Activated naive CD4-positive, alpha-beta T cell treated with anti-CD3 and anti-CD28 coated beads, Interleukin-2, amount 50 U/mL, for 16 hours (primary cell): ENCODE results near the gene PRKACG.
A peak's percentile ranks its signal among the peaks of the same experiment; 100 is the strongest.
"Not testable (repeated sequence)": the region's sequence is repeated elsewhere in the genome, so short reads cannot be mapped to it uniquely, and the experiment has no call there.

ENCODE experiments used
- DNase-seq: peaks from one replicate; pipeline ENCODE4 v3.0.0-alpha.2; 2020

The PRKACG gene

DNA sequence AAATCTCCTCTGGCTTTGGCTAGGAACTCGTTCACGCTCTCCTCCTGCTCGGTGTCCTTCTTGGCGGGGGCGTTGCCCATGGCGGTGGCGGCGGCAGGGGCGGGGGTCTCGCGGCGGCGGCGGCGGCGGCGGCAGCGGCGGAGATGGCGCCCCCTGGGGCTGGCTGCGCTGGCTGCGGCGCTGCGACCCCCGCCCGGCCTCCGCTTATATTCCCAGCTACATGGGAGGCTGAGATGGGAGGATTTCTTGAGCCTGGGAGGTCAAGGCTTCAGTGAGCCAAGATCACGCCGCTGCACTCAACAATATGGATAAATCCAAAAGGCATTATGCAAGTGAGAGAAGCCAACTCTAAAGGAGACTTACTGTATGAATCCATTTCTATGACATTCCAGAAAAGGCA lies at the start of gene PRKACG:
PRKACG (minus strand) TSS at position 101 of the 400 bp plus-strand sequence; CDS start at position 80, 21 bp downstream.
- no peak for DNase-seq

DNA sequence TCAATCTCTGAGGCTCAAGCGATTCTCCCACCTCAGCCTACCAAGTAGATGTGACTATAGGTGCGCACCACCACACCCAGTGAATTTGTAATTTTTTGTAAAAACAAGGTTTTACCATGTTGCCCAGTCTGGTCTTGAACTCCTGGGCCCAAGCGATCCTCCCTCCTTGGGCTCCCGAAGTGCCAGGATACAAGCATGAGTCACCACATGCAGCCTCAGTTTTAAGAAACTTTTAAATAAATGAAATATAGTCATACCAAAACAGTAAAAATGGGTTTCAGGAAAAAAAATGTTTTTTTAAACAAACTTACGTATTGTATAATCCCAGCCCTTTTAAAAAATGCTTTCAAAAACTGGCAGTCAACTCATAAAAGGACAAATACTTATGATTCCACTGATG lies 48.3 kb upstream of the PRKACG start:
- DNase-seq, result no peak

DNA sequence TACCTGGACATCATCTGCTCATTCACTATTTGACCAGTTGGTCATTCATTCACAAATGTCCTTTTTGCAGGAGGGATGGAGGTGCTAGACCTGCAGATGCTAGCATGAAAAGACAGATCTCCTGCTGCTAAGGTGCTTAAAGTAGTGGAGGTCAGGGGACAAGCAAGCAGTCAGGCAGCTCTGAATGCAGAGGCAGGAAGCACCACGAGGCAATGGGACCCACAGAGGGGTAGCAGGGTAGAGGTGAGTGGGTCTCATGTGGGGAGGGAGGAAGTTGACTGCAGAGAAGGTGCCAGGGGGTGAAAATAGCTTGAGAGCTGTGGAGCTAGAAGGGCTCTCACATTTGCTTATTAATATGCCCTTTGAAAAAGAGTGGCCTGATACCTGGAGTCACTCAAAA lies 46.9 kb upstream of the PRKACG start:
- no peak for DNase-seq

DNA sequence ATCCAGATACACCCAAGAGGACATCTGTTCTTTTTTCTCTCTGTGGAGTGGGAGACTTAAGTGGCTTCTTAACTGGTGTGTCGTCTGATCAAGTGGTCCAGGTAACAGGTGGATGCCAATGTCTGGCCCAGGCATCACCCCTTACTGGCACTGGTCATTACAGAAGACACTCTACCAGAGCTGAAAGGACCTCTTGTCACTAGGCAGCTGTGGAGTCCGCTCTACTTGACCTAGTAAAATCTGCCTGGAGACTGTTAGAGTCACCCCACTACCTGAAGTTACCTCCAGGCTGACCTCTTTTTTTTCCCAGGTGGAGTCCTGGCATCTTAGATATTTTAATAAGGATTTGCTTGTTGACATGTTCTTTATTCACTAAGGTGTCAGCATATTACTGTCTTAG lies 44.2 kb upstream of the PRKACG start:
- DNase-seq, result no peak

DNA sequence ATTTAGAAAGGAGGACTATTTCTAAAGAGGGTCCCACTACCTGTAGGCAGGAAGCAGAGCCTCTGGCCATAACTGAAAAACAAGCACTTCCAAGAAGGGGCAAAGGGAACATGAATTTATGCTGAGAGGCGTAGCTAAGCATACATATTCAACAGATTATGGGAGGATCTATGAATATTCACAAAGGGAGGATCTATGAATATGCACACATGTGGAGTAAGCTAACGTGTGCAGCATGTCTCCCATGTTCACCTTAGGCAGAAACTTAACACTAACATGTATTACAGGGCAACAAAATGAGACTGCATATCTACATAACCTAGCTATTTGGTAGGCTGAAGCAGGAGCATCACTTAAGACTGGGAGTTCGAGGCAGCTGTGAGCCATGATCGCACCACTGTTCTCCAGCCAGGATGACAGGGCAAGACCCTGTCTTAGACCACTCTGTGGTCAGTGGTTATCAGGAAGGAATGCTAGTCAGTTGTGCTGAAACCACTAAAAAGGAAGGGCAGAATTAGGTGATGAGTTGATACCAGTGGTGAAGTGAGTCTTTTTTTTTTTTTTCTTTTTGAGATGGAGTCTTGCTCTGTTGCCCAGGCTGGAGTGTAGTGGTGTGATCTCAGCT lies 42.4 kb upstream of the PRKACG start:
- DNase-seq, result no peak

DNA sequence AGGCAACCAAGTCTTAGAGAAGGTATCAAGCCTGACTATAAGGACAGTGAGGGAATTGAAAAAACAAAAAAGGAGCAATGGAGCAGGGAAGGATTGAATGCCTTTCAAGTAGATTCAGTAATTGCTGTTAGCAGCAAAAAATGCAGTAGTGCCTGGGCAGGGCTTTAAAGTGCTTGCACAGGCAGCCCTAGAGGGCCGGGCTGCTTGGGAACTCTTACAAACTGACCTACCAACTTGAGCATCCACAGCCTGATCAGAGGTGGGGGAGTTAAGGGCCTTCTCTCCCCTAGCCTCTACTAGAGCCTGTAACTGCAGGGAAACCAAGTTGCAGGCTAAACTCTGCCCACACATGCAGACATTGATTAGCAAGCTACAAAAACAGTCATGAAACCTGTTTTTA lies 41.1 kb upstream of the PRKACG start:
- DNase-seq, result no peak

DNA sequence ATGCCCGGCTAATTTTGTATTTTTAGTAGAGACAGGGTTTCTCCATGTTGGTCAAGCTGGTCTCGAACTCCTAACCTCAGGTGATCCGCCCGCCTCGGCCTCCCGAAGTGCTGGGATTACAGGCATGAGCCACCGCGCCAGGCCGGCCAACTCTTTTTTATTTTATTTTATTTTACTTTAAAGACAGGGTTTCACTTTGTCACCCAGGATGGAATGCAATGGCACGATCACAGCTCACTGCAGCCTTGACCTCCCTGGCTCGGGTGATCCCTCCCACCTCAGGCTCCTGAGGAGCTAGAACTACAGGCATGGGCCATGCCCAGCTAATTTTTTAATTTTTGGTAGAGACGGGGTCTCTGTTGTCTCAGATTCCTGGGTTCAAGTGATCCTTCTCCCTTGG lies 37.0 kb upstream of the PRKACG start:
- not testable (repeated sequence) for DNase-seq

DNA sequence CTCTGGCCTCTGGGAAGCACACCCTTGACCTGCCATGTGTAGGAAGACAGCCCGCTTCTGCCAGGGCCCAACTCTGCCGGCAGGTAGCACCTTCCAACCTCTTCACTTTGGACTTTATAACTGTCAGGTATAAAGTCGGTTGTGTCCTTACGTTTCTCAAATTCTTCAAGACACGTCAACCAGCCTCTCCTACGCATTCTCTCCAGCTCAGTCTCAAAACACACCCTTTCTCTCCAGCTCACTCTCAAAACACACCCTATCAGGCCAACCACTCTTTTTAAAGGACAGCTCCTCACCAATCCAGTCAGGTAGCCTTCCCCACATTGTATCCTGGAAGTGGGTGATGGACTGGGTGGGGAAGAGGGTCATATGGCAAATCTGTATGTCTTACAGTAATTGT lies 35.2 kb upstream of the PRKACG start:
- DNase-seq, result no peak

DNA sequence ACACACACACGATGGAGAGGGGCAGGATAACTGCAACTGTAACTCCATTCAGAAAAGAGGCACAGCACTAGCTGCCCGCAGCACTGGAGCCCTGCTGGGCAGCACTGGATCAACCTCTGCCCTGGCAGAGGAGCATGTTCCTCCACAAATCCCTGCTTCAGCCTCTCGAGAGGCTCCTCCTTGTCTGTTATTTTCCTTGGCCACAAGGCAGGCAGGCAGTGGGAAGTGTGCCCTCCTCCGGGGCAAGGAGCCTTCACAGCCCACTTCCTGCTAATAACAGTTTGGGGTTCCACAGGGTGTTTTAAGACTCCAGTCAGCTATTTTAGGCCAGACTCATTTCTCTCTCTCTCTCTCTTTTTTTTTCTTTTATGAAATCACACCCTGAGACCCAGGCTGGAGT lies 33.5 kb upstream of the PRKACG start:
- DNase-seq, result no peak

DNA sequence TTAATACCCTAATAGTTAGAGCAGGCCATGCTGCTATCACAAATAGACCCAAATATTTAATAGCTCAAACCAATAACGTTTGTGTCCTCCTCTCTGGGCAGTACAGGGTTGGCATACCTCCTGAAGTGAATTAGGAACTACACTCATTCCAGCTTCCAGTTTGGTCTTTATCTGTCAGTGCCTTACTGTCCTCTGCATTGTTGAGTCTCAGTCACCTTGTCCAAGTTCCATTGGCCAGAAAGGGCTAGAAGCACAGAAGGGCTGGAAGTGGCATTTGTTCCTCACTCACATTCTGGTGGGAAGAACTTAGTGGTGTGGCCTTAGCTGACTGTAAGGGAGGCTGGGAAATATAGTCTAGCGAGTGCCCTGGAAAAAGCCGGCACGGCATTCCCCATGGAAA lies 32.8 kb upstream of the PRKACG start:
- DNase-seq, result no peak

DNA sequence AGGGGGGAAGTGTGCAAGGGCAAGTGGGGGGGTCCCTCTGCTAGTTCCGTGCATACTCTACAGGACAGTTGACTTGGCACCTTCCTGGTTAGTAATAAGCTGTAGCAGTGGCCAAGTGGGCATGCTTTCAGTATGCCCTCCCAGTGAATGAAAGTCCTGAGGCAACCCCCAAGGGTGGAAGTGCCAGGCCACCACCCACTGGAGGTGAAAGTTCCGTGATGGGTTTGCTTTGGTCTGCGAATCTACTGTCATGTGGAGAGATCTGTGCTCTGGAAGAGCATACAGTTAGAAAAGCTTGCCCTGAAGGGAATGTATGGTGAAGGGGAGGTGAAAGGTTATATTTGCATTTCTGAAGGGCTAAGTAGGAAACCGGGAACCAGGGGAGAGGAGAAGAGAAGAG lies 31.9 kb upstream of the PRKACG start:
- no peak for DNase-seq

DNA sequence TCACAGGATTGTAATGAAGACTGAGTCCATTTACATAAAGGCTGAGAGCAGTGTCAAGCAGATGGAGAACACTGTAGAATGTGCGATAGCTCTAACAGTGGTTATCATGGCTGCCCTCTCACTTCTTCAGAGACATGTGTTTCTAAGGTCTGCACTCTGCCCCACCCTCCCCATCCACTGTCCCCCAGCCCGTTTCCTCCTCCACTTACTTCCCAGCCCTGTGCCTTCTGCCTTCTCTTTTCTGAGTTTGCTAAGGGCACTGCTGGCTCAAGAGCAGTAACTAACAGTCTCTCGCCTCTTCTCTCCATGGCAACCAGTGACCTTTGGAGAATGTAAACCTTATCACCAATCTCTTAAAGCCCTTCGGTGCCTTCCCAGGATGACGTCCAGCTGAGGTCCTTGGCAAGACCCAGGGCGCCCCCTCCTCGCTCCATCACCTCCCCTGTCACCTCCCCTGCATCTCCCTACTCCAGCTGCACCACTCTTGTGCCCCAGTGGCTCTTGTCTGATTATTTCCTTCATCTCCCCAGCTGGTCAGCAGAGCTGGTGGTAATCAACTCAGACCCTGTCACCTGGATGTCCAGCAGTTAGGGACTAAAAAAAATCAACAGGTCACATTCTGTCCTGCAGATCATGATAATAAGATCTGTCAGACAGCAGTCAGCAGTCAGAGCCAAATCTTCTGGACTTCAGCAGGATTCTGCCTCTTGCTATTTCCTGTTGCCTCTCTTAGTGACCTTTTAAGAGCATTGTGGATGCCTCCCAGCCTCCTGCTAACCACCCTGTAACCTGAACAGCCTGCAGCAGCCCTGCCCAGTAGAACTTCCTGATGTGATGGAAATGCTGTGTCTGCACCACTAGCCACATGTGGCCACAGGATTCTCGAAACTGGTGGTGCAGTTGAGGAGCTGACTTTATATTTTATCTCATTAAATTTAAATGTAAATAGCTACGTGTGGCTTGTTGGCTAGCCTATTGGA lies 30.6 kb upstream of the PRKACG start:
- DNase-seq, result no peak

DNA sequence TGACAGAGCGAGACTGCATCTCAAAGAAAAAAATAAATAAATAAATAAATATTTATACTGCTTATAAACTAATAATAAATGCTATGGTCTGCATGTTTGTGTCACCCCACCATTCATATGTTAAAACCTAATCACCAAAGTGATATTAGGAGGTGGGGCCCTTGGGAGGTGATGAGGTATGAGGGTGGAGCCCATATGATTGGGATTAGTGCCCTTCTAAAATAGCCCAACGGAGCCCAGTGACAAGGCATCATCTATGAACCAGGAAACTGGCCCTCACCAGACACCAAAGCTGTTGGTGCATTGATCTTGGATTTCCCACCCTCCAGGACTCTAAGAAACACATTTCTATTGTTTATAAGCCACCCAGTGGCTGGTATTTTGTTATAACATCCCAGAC lies 26.7 kb upstream of the PRKACG start:
- no peak for DNase-seq

DNA sequence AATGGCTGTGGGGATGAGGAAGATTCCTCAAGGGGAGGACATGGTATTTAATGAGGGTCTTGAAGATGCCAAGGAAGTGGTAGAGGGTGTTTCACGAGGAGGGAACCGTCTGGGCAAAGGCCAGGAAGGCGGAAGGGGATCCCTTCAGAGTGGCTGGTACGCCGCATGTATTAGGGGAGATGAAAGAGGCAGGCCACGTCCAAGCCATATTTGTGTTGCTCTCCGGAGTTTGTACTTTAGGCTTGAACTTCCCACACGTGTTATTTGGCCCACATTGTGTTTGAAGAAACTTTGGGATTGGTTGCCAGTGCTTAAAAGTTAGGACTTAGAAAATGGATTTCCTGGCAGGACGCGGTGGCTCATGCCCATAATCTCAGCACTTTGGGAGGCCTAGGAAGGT lies 22.9 kb upstream of the PRKACG start:
- no peak for DNase-seq

DNA sequence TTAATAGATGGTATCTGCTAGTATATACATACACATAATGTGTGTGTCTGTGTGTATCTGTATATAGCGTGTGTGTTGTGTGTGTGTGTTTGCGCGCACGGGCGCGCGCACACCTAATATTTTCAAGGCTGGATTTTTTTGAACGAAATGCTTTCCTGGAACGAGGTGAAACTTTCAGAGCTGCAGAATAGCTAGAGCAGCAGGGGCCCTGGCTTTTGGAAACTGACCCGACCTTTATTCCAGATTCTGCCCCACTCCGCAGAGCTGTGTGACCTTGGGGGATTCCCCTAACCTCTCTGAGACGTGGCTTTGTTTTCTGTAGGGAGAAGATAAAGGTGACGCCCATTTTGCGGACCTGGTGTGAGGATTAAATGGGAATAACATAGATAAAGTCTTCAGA lies 22.4 kb upstream of the PRKACG start:
- peak; percentile 15 for DNase-seq

DNA sequence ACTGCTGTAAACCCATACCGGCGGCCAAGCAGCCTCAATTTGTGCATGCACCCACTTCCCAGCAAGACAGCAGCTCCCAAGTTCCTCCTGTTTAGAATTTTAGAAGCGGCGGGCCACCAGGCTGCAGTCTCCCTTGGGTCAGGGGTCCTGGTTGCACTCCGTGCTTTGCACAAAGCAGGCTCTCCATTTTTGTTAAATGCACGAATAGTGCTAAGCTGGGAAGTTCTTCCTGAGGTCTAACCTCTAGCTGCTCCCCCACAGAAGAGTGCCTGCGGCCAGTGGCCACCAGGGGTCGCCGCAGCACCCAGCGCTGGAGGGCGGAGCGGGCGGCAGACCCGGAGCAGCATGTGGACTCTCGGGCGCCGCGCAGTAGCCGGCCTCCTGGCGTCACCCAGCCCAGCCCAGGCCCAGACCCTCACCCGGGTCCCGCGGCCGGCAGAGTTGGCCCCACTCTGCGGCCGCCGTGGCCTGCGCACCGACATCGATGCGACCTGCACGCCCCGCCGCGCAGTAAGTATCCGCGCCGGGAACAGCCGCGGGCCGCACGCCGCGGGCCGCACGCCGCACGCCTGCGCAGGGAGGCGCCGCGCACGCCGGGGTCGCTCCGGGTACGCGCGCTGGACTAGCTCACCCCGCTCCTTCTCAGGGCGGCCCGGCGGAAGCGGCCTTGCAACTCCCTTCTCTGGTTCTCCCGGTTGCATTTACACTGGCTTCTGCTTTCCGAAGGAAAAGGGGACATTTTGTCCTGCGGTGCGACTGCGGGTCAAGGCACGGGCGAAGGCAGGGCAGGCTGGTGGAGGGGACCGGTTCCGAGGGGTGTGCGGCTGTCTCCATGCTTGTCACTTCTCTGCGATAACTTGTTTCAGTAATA lies 21.8 kb upstream of the PRKACG start, which contains the start of gene FXN:
FXN (plus strand) TSS at position 315 of the 871 bp plus-strand sequence; CDS start at position 346, 31 bp downstream.
- DNase-seq, result peak; percentile 86

DNA sequence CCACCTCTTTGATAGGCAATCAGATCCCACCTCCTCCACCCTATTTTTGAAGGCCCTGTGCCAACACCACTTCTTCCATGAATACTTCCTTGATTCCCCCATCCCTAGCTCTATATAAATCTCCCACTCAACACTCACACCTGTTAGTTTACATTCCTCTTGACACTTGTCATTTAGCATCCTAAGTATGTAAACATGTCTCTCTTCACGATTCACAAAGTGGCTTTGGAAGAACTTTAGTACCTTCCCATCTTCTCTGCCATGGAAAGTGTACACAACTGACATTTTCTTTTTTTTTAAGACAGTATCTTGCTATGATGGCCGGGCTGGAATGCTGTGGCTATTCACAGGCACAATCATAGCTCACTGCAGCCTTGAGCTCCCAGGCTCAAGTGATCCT lies 20.2 kb upstream of the PRKACG start:
- no peak for DNase-seq

DNA sequence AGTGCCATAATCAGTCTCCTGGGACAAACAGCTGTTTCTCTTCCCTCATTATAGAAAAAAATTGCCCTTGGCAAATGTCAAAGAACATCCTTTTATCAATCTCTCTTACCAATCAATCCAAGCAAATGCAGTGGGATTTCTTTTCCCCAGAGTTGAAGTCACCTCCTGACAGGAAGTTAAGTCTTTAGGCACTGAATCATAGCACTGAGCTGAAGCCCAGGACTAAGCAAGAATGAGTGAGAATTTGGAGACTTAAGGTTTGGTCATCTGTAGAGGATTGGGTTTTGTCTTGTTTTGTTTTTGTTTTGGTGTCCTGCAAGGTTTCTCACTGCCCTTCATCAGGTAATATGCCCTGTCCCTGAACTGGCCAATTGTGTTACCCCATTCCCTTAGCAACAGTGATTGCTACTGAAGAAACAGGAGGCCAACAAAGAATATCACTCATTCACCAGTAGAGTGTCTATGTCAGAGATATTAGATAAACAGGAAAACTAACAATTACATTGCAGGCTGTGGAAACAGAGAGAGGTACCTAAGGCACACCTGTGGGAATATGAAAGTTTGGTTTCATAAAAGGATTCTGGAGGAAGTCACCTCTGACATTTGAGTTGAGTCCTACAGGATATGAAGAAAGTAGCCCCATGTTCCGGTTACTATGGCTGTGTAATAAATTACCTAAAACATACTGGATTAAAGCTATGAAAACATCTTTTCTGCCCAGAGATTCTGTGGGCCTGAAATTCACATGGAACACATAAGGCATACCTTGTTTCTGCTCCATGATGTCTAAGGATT lies 17.1 kb upstream of the PRKACG start:
- DNase-seq, result no peak

DNA sequence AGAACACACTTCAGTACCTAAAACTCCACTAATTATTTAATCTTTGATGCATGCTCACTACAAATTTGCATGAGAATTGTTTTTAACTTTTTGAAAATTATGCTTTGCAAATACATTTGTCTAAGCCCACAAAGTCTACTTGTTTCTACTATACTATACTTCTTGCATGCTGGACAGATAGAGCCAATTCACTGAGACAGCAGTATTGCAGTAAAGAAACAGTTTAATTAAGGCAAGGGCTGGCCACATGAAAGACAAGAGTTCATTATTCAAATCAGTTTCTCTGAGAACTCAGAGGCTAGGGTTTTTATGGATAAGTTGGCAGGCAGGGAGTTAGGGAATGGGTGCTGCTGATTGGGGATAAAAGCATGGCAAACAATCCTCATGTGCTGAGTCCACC lies 15.6 kb upstream of the PRKACG start:
- no peak for DNase-seq

DNA sequence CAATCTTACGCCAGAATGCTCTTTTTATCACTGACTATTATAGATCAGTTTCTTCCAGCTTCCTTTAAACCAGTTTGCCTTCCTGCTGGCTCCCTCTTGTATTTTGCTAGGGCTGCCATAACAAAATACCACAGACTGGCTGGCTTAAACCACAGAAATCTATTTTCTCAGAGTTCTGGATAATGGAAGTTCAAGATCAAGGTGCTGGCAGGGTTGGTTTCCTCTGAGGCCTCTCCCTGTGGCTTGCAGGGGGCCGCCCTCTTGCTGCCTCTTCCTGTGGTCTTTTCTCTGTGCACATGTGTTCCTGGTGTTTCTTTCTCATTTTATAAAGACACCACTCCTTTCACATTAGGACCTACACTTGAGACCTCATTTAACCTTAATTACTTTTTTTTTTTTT lies 14.8 kb upstream of the PRKACG start:
- DNase-seq, result no peak

DNA sequence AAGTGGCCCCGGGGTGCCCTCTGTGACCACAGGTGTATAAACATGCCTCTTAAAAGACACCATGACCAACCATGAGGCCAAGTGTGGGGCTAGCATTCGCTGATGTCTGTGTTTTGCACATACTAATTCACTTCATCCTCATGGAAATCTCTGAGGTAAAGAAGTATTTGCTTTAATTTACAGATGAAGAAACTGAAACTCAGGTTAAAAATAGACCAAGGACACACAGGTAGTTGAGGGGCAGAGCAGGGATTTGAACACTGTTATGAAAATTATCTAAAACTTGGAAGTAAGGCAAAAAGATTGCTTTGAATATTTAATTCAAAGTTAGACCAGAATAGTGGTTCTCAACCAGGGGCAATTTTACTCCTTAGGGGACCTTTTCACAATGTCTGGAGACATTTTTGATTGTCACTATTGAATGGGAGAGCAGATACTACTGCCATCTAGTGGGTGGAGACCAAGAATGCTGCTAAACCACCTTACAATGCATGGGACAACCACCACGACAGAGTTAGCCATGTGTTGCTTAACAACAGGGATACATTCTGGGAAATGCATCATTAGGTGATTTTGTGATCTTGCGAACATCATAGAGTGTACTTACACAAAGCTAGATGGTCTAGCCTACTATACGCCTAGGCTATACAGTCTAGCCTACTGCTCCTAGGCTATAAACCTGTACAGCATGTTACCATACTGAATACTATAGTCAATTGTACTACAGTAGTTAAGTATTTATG lies 13.6 kb upstream of the PRKACG start:
- peak; percentile 29 for DNase-seq

DNA sequence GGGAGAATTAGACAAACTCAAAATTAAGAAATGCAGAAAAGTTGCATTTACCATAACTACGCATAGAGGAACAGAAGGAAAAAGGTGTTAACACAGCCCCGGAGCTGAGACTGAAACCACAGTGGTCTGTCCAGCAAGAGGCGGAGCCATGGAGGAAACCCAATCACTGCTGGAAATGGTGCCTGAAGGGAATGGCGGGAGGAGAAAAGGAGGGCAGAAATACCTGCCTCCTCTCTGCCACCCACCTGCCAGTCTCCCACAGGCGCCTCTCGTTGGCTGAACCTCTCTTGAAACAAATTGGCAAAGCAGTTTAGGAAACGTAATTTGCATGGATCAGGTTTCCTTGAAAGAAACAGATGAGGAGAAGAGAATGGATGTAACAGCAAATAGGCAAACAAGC lies 9.7 kb upstream of the PRKACG start:
- no peak for DNase-seq
